HG03558 (cell line): ENCODE measurements around the gene HOXA6.

Experiments
- ATAC-seq: cut with Tn5 transposase; IDR thresholded peaks from one replicate; pipeline ENCODE4 v1.9.1; 2021; ENCODE audit warnings: moderate number of reproducible peaks; ENCODE audit not compliant: unreplicated experiment; ENCODE audit errors: extremely low read depth

The HOXA6 gene

DNA sequence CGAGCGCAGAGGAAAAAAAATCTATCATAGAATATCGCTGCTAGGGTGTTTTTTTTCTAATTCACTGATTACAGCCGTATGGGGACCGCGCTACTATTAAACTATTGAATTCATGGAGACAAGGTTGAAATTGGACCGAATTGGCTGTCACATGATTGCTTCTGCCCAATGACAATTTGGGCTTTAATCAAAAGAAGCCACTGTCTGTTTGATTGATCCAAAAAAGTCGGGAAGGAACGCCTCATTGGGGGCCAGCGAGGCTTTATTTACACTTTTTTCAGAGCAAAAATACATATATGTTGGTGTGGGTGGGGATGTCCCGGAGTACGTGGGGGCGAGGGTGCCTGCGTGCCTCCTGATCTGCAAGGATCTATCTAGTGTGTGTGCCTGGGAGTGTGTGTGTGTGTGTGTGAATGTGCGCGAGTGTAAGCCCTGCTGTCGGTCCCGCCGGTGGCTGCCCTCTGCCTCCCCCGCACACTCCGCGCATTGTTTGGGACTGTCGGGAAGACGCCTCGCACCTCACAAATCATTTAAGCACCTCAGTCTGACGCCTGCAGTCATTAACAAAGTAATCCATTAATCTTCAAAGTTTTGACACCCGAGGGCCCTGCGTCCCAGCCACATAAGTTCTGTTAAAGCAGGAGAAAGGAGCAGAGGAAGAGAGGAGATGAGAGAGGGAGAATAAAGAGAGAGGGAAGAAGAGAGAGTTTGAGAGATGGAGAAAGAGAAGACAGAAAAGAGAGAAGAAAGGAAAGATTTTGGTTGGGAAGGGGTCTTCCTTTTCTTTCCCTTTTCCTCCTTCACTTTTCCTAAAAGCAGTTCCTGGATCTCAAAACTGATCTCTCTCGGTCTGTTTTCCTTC, 44.8 kb downstream of the HOXA6 start, which contains the start of gene HOXA2:
HOXA2 (minus strand) TSS at position 103 of the 862 bp plus-strand sequence. CDS start 183 bp downstream, outside the sequence.
- ATAC-seq: no peak

DNA sequence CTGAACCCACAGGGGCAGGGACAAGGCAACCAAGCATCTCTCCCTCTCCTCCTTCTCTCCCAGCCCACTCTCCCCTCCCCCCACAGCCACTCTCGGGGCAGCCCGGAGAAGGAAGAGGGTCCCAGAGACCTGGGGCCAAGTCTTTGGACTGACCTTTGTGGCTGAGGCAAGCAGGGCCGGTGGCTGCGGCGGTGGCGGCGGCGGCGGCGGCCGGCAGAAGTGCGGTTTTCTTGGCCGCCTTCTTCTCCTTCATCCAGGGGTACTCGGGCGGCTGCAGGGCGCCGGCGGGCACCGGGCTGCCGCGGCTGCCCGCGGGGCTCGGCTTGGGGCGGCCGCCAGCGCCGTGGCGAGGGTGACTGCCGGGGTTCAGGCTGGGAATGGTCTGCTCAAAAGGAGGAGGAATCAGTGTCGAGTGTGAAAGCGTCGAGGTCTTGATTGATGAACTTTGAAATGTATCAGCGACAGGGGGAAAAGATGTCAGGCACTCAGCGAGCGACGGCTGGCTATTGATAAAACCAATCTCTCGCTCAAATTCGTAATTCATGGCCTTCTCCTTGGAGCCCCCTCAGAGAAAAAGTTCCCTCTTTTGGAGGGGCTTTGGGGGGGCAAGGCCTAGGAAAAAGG, 45.5 kb downstream of the HOXA6 start:
- ATAC-seq: no peak

DNA sequence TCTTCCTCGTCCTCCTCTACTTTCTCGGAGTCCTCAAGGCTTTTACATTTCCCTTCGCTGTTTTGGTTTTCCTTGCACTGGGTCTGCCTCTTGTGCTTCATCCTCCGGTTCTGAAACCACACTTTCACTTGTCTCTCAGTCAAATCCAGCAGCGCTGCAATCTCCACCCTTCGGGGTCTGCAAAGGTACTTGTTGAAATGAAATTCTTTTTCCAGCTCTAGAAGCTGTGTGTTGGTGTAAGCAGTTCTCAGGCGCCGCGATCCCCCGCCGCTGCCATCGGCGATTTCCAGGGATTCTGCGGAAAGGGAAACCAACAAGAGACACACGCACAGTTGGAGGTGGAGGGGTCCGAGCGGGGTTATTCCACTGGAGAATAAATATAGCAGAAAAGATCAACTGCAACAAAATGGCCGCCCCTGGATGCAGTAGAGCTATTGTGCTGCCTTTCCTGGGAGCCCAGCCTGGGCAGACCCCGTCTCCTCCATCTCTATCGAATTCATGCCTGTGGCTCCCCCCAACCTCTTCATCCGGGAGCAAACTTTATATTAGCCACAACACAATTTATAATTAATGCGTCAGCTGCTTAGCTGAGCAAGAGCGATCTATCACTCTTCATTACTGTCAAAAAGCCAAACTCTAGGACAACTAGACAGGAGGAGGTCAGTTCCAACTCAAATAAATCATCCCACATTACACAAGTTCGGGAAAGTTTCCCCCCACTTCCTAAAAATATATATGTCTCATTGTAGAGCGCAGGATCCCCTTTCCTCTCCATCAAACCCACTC, 46.2 kb downstream of the HOXA6 start:
- ATAC-seq: no peak

DNA sequence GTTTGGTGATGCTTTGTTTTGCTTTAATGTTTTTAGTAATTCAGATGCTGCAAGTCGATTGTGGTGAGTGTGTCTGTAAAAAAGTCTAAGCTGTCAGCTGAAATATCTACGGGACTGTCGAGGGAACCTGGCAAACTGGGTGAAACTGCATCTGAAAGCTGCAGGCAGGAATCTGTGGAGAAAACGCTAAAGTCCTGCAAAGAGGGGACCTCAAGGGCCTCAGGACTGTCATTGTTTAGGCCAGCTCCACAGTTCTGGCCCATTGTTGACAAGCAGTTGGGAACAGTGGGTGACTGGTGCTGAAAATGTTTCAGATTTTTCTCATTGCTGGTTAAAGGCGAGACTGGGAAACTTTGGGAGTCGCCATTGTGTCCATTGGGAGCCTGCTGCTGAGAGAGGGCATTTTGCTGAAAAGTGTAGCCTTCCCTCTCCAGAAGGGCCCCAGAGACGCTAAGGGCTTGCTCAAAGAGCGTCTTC, 46.8 kb downstream of the HOXA6 start:
- no peak for ATAC-seq

DNA sequence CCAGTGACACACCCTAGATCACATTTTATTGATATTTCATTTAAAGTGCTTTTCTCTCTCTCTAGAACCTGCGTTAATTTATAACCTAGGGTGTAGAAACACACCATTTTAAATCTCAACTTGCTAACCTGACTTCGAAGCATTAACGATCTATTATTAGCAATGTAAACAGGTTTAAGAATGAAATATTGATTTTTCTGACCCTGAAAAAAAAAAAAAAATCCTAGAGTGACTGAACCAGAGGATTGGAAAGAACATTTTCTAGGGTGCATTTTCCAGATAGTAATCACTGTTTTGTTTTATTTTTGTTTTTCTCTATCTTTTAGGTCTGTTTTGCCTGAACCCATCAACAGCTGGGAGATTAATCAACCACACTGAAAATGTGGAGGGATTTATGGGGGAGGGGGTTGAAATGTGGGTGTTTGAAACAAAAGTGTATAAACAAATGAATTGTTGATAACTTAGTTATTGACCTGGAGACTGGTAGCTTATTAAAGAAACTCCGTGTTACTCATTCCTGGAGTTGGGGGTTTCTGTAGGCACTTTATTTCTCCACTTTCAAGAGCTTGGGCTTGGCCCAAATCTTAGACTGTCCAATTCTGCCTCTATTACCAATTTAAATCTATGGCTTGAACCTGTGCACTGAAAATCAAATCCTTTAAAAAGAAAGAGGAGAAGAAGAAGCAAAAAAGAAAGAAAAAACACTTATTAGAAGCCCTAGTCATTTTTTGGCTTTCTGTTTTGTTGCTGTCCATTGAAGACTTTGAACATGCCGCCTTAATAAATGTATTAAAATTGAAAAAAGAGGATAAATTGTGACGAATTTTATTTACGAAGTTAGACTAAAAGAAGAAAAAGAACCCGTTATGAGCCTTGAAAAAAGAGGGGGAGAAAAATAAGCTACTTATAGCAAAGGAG, 47.9 kb downstream of the HOXA6 start:
- ATAC-seq: no peak

DNA sequence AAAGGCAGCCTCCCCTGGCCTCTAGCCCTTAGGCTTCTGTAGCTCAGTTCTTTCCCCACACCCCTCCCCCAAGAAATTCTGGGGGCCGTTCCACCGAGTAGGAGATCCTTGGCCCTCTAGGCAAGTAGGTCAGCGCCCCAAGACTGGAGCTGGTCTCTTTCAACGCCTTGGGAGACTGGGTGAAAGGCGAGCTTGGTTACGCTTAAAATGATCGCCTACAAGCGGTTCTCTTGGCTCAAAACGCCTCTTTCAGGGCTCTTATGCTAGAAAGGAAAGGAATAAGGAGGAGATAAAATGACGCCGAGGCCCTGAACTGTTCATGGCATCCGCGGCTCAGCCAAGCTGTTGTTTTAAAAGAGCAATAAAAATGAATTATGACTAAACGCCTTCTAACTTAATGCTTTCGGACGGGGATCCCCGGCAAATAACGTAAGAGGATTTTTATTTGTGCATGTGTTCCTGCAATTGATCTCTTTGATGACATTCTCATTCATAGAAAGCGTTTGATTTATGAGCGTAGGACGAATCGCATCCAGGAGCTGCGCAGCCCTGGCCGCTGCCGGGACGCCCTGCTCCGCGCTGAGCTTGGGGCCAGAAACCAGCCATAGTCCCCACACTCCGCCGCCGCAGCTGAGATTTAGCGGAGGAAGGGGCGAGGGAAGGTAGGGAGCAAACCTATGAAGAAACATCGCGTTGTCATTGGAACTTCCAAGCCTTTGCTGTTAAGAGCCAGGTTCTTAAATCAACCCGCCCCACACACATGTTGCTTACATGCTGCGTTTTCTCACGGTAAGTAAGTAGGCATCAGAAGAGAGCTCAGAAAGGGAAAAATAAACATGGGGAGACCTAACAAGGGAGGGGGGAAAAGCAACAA, 48.8 kb downstream of the HOXA6 start:
- ATAC-seq: no peak

DNA sequence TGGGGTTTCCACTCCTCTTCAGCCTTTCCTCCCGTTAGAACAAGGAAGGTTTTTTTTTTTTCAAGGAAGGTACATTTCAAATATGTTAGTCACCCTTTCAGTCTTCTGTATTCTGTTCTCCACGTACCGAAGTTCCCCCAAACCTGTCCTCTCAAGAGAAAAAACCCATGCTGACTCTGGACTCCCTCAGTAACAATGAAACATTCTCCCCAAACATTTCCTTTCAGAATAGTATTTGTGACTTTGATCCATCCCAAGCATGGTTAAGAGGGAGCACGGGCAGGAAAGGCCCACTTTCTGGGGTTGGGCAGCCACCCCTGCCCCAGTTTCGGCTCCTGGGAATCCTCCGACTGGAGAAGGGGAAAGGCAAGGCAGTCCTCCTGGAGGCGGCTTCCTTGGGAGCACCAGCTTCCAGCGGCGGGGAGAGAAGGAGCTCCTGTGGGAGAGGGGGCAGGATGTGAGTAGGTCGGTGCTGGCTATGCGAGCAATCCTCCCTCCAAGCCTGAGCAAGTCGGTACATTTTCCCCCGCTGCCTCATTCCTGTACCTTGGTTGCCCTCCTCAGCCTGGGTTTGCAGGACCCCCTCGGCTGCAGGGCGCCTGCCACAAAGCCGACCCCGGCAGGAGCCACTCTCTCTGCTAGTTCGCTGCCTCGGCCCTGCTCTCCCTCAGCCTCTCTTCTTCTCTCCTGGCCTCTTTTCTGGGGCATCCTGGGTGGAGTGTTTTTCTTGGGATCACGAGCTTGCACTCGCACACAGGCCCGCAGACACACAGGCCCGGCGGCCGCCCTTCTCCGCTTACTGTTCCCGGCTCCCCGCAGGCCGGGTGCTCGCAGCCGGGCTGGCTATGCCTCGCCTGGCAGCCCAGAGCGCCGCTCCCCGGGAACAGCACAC, 49.6 kb downstream of the HOXA6 start:
- ATAC-seq: no peak

DNA sequence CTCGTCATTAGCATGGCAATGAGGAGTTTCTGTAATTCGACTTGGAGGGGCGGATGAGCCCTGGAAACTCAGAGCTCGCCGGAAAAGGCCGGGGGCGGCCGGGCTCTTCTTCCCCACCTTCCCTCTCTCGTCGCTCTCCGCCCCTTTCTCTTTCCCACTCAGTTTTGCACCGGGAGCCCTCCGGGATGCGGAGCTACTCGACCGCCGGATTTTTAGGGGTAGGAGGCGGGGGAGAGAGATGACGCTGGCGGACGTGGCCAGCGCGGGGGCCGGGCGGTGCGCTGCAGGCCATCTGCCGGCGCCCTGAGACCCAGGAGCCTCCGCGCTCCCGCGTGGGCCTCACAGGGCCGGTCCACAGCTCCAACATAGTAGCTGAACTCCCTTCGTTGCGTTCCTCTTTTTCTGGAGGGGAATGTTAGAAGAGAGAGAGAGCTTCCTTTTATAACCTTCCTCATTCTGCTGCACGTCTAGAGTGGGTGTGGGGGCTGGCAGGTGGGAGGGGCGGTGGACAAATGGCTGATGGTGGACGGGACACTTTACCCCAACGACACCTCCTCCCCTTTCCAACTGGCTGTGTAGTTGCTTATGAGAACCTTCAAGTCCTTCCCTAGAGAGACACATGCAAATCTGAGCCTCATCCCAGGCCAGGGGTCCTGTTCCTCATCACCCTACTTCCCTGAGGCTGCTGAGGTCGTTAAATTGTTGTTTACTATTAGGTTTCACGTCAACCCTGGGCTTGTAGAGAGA, 50.6 kb downstream of the HOXA6 start:
- ATAC-seq: no peak

DNA sequence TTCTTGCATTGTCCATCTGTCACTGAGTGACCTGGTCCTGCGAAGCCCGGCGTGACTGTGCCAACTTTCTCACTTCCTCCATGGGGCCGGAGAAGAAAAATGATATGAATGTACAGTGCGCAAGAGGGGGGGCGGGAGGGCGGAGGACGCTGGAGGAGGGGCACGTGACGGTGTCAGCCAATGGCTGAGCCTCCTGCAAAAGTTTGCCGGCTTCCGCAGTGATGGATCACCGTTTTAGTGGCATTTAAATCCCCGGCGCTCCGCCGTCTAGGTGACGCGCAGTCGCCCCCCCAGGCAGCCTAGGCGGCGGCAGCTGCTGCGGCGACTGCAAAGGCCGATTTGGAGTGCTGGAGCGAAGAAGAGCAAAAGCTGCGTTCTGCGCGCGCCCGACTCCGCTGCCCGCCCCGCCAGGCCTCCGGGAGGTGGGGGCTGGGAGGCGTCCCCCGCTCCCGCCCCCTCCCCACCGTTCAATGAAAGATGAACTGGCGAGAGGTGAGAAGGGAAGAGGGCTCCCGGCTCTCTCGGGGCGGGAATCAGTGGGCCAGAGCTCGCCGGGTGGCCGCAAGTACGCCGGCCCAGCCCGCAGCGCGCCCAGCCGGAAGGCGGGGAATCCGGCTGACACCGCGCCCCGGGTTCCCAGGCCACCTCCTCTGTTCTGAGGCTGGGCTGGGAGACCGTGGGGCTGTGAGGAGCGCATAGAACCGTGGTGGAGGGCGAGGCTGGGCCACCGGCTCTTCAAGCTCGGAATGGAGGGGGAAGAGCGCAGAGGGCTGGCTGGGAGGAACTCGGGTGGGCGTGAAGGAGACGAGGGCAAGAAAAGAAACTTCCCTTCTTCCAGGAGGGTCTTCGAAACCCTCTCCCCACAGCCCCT, 51.4 kb downstream of the HOXA6 start, which contains the start of gene HOXA1:
HOXA1 (minus strand) TSS at position 104 of the 871 bp plus-strand sequence; CDS start at position 16, 88 bp downstream.
- ATAC-seq: no peak
